GM19463 (cell line): ENCODE data around the gene ROCK1.

ENCODE experiments used
- ATAC-seq: cut with Tn5 transposase; IDR thresholded peaks from one replicate; pipeline ENCODE4 v1.9.1; 2021; ENCODE audit warnings: mild to moderate bottlenecking, moderate library complexity; ENCODE audit not compliant: unreplicated experiment

ROCK1 gene

GRCh38 chr18:21109936-21110712 is 1.5 kb downstream of the ROCK1 start:
- ATAC-seq: no peak

- ATAC-seq: peak; percentile 54
Observed at GRCh38 chr18:21105936-21106335, 5.7 kb downstream of the ROCK1 start.

GRCh38 chr18:21101172-21101571 is 10.4 kb downstream of the ROCK1 start:
- no peak for ATAC-seq

- ATAC-seq: no peak
Observed at GRCh38 chr18:21100678-21101077, 10.9 kb downstream of the ROCK1 start.

- ATAC-seq: no peak
Observed at GRCh38 chr18:21100146-21100545, 11.5 kb downstream of the ROCK1 start.

GRCh38 chr18:21099442-21099841 is 12.2 kb downstream of the ROCK1 start:
- ATAC-seq: peak; percentile 91

GRCh38 chr18:21096760-21097159 is 14.9 kb downstream of the ROCK1 start:
- no peak for ATAC-seq

GRCh38 chr18:21093133-21093532 is 18.5 kb downstream of the ROCK1 start:
- ATAC-seq: no peak

GRCh38 chr18:21090680-21091079 is 20.9 kb downstream of the ROCK1 start:
- no peak for ATAC-seq

GRCh38 chr18:21085579-21086166 is 25.9 kb downstream of the ROCK1 start:
- ATAC-seq: no peak

- ATAC-seq: no peak
Observed at GRCh38 chr18:21084511-21085078, 27.0 kb downstream of the ROCK1 start.

- no peak for ATAC-seq
Observed at GRCh38 chr18:21083017-21083416, 28.6 kb downstream of the ROCK1 start.

- ATAC-seq: no peak
Observed at GRCh38 chr18:21081426-21081825, 30.2 kb downstream of the ROCK1 start.

GRCh38 chr18:21080576-21080975 is 31.0 kb downstream of the ROCK1 start:
- no peak for ATAC-seq

GRCh38 chr18:21074336-21075323 is 37.0 kb downstream of the ROCK1 start:
- ATAC-seq: no peak

GRCh38 chr18:21073180-21073579 is 38.4 kb downstream of the ROCK1 start:
- ATAC-seq: no peak

GRCh38 chr18:21071071-21071470 is 40.5 kb downstream of the ROCK1 start:
- ATAC-seq: no peak

- no peak for ATAC-seq
Observed at GRCh38 chr18:21069468-21069867, 42.1 kb downstream of the ROCK1 start.

- ATAC-seq: no peak
Observed at GRCh38 chr18:21064347-21064746, 47.3 kb downstream of the ROCK1 start.

- no peak for ATAC-seq
Observed at GRCh38 chr18:21063011-21063410, 48.6 kb downstream of the ROCK1 start.

- peak; percentile 59 for ATAC-seq
Observed at GRCh38 chr18:21057112-21057511, 54.5 kb downstream of the ROCK1 start.
